HG02623 (cell line): Measurements from ENCODE around the gene GUSB.
"Not testable (repeated sequence)": the region's sequence is repeated elsewhere in the genome, so short reads cannot be mapped to it uniquely, and the experiment has no call there.

Source experiments
- ATAC-seq: cut with Tn5 transposase; IDR thresholded peaks from one replicate; pipeline ENCODE4 v1.9.1; 2021; ENCODE audit warnings: moderate library complexity; ENCODE audit not compliant: unreplicated experiment

Gene GUSB

DNA sequence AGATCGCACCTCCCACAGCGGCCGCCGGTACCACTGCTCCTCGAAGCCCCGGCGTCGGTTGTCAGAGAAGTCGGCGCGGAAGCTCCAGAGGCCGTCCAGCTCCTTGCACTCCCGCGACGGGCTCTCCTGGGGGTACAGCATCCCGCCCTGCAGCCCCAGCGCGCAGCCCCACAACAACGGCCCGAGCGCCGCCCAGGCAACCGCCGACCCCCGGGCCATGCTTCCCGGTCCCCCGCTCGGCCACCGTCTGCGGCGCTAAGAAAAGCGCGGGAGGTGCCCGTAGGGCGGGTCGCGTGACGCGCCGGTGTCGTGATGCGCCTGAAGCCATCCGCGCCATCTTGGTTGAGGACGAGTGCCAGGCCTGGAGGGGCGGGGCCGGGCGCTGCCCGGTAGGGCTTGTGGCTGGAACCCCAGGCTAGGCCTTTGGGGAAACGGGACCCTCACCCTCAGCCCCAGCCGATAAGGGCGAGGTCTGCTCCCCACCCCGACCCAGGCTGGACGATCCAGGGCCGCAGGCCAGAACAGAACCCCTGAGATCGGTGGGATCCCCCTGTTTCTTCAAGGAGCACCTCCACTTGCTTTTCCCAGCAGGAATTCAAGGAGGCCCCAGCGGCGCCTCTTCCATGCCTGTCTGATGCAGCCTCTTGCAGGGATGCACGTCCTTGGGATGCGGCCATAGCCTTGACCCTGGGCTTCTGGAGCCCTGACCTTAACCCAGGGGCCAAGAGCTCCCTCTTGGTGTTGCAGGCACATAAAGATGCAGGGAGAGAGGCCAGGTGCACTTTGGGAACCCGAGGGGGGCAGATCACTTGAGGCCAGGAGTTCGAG lies at the start of gene GUSB:
Gene GUSB, minus strand, starts transcription at position 249 of the 828 bp plus-strand sequence. Its CDS starts 30 bp downstream, at position 219.
- ATAC-seq, result peak; percentile 75

DNA sequence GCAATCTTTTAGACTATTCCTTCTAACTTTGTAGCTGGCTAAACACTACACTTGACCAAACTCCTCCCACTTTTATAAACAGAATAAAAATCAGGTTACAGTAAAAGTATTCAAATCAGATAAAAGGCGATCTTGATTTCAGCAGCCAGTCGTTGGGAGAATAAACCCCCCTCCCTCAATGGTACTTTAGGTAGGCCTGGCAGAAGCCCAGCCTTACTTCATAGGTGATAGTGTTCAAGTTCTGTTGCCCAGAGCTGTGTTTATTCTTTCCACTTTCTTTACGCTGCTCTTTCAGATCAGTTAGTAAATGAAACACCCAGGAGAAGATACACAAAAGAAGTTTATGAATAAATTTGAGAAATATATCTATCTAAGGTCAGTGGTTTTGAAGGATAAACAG lies 46.3 kb upstream of the GUSB start:
- not testable (repeated sequence) for ATAC-seq

DNA sequence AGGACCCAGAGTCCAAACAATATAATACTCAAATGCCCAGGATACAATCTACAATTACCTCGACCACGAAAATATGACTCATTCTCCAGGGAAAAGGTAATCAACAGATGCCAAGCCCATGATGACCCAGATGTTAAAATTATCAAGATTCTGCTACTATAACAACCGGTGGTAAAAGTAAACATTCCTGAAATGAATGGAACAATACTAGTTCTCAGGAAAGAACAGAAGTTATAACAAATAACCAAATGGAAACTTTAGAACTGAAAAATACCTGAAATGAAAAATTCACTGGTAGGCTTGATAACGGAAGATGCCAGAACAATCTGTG lies 34.1 kb upstream of the GUSB start:
- no peak for ATAC-seq

DNA sequence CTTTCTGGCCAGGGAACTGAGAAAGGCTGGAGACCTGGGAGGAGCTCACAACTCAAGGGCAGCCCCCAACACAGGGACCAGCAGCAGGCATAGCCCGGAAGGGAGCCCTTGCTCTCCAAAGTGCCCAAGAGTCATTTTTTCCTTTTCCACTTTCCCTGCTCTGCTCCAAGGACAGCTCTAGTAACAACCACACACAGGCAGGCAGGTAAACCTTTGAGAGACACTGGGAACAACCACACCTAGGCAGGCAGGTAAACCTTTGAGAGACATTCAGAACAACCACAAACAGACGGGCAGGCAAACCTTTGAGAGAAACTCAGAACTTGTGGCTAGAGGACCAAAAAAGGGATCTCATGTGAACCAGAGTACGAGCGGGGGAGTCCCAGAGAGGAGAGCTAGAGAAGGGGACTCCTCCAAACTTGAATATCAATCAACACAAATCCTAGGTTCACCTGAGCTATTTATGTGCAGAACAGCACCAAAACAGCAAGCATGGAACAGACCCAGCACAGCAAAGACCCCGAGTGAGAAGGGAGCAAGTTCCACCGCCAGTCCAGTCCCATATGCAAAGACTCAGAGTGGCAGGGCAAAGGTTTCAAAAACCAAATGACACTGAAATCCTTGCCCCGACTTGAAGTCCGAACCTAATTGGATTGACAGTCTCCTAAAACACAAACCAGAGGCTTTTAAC lies 33.6 kb upstream of the GUSB start:
- ATAC-seq, result no peak

DNA sequence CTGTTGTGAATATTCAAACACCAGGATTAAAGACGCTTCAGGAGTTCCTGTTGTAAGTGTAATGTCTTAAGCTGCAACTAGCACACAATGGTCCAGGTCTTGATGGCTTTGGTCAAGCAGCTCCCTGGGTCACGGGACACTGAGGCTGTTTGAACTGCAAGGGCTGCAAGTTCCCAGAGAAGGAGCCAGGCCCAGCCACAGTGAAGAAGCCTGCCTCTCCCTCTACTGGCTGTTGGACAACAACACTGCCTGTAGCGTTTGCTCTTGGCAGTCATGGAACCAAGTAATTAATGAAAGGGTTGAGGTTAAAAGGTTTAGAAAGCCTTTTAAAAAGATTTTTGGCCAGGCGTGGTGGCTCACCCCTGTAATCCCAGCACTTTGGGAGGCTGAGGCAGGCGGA lies 31.9 kb upstream of the GUSB start:
- no peak for ATAC-seq

DNA sequence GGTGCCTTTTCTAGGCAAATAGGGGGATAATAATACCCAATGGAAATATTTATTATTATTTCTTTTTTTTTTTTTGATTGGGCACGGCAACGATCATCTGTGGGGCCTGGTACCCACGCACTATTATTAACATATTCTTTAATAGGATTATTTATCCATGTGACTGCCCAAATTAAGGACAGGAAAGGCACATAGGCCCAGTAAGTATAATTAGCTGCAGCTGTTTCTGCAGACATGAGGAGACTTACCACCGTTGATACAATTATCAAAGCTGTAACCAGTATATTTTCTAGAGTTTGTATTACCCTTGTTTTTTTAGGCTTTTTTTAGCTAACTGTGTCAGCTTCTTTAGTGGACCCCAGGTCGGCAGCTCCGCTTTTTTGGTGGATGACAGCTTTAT lies 25.2 kb upstream of the GUSB start:
- no peak for ATAC-seq

DNA sequence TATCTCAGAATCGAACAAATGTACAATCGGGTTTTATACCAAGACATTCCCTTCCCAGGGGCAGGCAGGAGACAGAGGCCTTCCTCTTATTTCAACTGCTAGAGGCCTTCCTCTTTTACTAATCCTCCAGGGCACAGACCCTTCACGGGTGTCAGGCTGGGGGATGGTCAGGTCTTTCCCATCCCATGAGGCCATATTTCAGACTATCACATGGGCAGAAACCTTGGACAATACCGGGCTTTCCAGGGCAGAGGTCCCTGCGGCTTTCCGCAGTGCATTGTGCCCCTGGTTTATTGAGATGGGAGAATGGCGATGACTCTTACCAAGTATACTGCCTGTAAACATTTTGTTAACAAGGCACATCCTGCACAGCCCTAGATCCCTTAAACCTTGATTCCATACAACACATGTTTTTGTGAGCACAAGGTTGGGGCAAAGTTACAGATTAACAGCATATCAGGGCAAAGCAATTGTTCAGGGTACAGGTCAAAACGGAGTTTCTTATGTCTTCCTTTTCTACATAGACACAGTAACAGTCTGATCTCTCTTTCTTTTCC lies 23.2 kb upstream of the GUSB start:
- not testable (repeated sequence) for ATAC-seq

DNA sequence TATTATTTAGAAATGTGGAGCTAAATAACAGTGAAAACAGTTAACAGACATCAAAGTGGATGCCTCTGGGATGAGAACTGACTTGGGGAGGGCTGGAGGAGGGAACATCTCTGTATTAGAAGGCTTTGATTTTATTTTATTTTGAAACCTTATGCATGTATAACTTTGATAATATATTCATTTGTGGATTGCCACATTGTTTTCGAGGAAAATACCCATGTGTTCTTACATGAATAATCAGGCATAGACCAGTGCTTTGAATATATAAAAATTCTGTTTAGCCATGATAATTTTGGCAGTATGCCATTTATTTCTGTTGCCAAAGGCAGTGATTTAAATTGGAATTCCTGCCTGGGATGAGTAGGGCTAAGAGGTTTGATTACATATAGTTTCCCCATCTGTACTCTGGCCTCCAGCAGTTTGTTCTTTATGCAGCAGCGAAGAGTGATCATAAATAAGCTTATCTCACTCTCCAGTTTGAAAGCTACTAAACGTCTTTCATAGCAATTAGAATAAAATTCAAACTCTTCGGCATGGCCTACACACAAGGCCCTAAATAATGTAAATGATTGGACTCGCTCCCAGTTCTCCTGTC lies 18.9 kb upstream of the GUSB start:
- ATAC-seq, result not testable (repeated sequence)

DNA sequence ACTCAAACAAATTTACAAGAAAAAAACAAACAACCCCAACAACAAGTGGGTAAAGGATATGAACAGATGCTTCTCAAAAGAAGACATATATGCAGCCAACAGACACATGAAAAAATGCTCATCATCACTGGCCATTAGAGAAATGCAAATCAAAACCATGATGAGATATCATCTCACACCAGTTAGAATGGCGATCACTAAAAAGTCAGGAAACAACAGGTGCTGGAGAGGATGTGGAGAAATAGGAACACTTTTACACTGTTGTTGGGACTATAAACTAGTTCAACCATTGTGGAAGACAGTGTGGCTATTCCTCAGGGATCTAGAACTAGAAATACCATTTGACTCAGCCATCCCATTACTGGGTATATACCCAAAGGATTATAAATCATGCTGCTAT lies 13.0 kb upstream of the GUSB start:
- not testable (repeated sequence) for ATAC-seq

DNA sequence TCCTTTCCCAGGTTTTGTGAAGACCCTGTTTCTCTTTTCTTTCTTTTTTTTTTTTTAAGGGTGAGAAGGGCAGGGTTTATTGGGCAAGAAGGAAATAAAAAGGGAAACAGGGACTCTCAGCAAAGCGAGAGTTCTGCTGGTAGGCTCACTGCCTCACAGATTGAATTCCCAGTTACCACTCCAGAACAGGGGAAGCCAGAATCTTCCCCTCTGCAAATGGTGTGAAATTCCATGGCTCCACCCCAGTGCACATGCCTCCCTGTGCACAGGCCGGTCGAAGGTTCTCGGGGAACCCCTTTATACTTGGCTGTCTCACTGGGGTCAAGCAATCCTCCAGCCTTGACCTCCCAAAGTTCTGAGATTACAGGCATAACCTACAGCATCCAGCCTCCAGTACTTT lies 10.5 kb upstream of the GUSB start:
- ATAC-seq, result no peak

DNA sequence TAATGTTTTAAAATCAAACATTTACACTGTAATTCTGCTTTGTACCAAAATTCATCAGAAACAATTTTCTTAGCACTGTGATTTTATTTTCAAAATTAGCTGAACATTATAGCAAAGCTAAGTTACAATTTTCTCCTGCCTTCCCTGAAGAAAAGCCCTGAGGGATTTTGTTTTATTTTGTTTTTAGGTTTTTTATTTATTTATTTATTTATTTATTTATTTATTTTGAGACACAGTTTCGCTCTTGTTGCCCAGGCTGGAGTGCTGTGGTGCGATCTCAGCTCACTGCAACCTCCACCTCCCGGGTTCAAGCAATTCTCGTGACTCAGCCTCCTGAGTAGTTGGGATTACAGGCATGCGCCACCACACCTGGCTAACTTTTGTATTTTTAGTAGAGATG lies 9.8 kb upstream of the GUSB start:
- ATAC-seq, result not testable (repeated sequence)

DNA sequence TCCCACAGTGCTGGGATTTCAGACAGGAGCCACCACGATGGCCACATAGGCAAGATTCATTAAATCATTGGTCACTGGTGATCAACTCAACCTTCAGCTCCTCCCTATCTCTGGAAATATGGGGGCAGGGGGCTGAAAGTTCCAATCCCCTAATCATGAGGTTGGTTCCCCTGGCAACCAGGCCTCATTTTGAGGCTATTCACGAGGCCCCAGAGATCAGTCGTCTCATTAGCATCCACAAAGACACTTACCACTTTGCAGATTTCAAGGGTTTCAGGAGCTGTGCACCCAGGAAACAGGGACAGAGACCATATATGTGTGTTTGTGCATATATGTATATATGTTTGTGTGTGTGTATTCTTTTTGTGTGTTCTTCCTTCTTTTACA lies 7.7 kb upstream of the GUSB start:
- no peak for ATAC-seq

DNA sequence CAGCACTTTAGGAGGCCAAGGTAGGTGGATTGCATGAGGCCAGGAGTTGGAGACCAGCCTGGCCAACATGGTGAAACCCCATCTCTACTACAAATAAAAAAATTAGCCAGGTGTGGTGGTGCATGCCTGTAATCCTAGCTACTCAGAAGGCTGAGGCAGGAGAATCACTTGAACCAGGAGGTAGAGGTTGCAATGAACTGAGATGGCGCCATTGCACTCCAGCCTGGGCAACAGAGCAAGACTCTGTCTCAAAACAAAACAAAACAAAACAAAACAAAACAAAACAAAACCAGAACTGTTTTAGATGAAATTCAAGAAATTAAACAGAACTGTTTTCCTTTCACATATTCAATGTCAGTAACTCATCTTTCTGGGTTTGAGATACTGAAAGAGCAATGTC lies 6.5 kb upstream of the GUSB start:
- ATAC-seq, result not testable (repeated sequence)

DNA sequence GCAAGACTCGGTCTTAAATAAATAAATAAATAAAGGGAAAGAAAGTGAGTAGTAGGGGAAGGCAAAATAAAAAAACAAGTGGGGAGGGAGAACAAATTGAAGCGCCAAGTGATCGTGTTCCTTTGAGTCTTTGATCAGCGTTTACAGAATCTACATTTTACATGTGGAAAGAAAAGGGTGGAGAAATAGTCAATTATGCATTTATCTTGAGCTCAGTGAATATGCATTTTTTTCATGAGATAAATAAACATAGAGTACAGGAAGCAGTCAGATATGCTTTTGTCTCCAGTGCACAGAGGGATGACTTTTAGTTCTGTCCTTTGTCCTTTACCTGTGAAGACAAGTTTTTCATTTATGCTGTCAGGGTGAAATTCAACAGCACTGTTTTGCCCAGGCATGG lies 6.1 kb upstream of the GUSB start:
- ATAC-seq, result no peak

DNA sequence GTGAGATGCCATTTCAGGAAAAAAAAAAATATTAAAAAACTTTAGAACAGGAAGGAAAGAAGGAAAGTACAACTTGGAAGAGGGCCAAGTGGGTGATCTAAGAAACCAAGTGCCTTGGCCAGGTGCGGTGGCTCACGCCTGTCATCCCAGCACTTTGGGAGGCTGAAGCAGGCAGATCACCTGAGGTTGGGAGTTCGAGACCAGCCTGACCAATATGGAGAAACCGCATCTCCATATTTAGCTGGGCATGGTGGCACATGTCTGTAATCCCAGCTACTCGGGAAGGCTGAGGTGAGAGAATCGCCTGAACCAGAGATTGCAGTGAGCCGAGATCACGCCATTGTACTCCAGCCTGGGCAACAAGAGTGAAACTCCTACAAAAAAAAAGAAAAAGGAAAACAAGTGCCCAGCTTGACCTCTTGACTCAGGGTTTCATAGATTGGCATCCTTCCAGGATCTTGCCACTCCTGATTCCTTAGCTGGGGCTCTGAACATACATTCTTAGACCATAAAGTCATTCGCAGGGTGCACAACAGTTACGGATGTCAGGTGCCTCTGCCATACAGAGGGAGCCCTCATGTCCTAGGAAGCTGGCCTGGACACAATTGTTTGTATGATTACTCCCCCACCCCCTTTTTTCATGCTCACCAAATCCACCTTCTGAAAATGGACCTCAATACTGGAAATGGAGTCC lies 2.1 kb upstream of the GUSB start:
- no peak for ATAC-seq

DNA sequence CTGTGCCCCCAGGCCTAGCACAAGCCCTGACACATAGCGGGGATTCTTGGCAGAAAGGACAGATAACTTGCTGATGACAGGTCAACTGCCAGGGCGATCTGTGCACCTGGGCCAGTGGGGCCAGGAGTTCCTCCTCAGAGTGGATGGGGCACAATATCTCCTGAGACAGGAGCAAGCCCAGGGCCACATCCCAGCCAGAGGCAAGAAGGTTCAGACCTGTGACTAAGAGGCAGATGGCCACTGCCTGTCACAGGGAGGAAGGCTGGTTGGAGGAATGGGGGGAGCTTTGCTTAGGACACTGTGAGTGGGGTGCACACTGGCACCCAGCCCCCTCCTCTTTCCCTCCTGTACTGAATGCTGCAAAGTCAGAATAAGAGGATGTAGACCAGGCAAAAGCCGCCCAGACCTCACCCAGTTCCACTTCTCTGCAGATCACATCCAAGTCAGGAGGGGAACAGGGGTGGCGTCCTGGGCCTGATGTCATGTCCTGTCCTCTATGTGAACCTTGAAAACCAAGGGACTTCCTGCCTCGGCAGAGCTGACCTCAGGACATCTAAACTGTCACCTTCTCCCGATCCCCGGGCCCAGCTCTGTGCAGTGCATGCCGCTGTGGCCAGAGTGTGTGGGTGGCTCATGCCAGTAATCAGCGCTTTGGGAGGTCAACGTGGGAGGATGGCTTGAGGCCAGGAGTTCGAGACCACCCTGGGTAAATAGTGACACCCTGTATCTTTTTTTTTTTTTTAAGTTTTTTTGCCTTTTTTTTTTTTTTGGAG lies 1.3 kb downstream of the GUSB start:
- peak; percentile 66 for ATAC-seq

DNA sequence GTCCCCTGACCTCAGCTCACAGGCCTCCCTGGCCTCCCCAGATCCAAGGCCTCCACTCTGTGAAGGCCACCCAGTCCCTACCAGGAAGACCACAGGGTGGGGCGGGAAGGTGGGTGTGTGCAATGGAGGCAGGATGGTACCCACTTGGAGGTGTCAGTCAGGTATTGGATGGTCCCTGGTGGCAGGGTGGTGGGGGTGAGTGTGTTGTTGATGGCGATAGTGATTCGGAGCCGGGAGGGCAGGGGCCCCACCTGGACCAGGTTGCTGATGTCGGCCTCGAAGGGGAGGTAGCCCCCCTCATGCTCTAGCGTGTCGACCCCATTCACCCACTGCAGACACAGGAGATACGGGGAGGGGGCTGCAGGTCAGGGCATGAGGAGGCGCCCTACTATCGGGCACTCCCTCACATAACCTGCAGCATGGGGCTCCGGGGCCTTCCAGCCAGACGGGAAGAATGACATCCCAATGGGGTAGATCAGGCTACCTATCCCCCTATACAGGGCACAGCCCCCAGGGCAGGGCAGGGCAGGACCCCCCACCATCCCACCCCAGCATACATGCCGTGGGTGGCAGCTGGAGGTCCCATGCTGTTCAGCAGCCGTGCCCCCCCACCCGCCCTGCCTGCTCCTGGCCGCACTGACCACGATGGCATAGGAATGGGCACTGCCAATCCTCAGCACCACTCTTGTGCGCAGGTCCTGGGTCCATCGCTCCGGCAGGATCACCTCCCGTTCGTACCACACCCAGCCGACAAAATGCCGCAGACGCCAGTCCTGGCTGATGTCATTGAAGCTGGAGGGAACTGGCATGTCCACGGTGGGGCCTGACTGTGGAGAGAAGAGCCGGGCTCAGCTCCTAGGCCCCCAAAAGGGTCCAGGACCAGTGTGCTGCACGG lies 2.2 kb downstream of the GUSB start:
- no peak for ATAC-seq

DNA sequence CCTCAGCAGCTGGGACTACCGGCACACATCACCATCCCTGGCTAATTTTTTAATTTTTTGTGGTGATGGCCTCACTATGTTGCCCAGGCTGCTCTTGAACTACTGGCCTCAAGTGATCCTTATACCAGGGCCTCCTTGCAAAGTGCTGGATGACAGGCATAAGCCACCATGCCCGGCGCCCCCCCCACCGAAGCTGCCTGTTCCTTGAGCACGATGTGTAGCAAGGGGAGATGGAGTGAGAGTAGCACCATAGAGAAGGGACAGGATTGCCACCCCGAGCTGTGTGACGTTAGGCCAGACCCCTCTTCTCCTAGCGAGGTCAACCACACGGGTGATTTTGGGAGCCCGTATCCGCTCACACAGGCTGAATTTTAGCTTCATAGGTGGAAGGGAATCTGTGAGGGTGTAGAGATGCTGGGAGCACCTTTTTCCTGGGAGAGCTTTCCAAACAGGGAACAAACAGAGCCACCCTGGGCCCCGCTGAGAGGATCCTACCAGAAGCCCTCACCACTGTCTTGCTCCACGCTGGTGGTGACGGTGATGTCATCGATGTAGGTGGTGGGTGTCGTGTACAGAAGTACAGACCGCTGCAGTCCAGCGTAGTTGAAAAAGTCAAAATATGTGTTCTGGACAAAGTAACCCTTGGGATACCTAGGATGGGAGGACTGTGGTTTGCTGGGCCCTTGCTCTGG lies 3.0 kb downstream of the GUSB start:
- ATAC-seq, result no peak

DNA sequence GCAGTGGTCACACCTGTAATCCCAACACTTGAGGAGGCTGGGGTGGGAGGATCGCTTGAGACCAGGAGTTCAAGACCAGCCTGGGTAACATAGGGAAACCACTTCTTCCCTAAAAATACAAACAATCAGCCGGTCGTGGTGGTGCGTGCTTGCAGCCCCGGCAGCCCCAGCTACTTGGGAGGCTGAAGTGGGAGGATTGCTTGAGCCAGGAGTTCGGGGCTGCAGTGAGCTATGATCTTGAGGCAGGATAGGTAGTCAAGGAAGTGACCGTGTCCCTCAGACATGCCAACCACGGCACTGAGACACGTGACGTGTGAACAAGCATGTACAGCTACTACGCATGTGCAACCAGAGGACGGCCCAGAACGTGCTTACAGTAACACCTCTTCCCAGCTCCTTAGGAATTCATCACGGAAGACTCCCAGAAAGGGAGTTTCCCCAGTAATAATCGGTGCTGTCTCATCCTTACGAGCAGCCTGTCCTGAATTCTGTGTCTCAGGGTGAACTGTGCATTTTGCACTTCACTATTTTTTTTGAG lies 5.3 kb downstream of the GUSB start:
- ATAC-seq, result no peak
